SK-N-SH treated with all-trans-retinoic acid at 6 μM for 48 hours (cell line): ENCODE data around the gene GOLGA8J.
"Not testable (repeated sequence)": the region's sequence is repeated elsewhere in the genome, so short reads cannot be mapped to it uniquely, and the experiment has no call there.

Experiments
- ATAC-seq: fragments of 200-7000 bp; cut with Tn5 transposase; 3 replicates; pipeline ENCODE4 v1.9.1; 2020; ENCODE audit warnings: mild to moderate bottlenecking, moderate library complexity
- ARNTL ChIP-seq: fragments of 450-650 bp; formaldehyde crosslinking; IDR thresholded peaks from 2 replicates; pipeline ENCODE4 v1.5.0; 2020; ENCODE audit warnings: low read depth, mild to moderate bottlenecking, moderate library complexity, borderline replicate concordance
- BACH2 ChIP-seq: fragments of 250-450 bp; sonication (Bioruptor Pico); IDR thresholded peaks from 2 replicates; pipeline ENCODE4 v1.9.0; 2021; ENCODE audit warnings: mild to moderate bottlenecking, borderline replicate concordance
- CSDC2 ChIP-seq: fragments of 250-450 bp; sonication (Bioruptor Pico); IDR thresholded peaks from 2 replicates; pipeline ENCODE4 v1.5.0; 2020; ENCODE audit warnings: mild to moderate bottlenecking, moderate library complexity
- ESRRG ChIP-seq: fragments of 250-450 bp; sonication (Bioruptor Pico); IDR thresholded peaks from 2 replicates; pipeline ENCODE4 v1.6.1; 2021; ENCODE audit warnings: mild to moderate bottlenecking
- ISL1 ChIP-seq: fragments of 250-450 bp; sonication (Bioruptor Pico); IDR thresholded peaks from 2 replicates; pipeline ENCODE4 v2.1.2; 2022; ENCODE audit warnings: mild to moderate bottlenecking, moderate library complexity
- OSR1 ChIP-seq: fragments of 250-450 bp; sonication (Bioruptor Pico); IDR thresholded peaks from 2 replicates; pipeline ENCODE4 v1.8.0; 2022; ENCODE audit warnings: moderate library complexity, mild to moderate bottlenecking, inconsistent platforms
- PATZ1 ChIP-seq: fragments of 250-450 bp; sonication (Bioruptor Pico); IDR thresholded peaks from 2 replicates; pipeline ENCODE4 v1.8.0; 2020; ENCODE audit warnings: mild to moderate bottlenecking, moderate library complexity, borderline replicate concordance
- RARB ChIP-seq: fragments of 250-450 bp; sonication (Bioruptor Pico); IDR thresholded peaks from 2 replicates; pipeline ENCODE4 v1.8.0; 2021; ENCODE audit warnings: mild to moderate bottlenecking, moderate library complexity
- TCF4 ChIP-seq: fragments of 250-450 bp; sonication (Bioruptor Pico); IDR thresholded peaks from 2 replicates; pipeline ENCODE4 v1.8.0; 2021; ENCODE audit warnings: mild to moderate bottlenecking, moderate library complexity, borderline replicate concordance
- TOX ChIP-seq: fragments of 250-450 bp; sonication (Bioruptor Pico); IDR thresholded peaks from 2 replicates; pipeline ENCODE4 v1.8.0; 2021; ENCODE audit warnings: mild to moderate bottlenecking, moderate library complexity, borderline replicate concordance
- ZC3H10 ChIP-seq: fragments of 250-450 bp; sonication (Bioruptor Pico); IDR thresholded peaks from 2 replicates; pipeline ENCODE4 v1.5.1; 2021; ENCODE audit warnings: mild to moderate bottlenecking, moderate library complexity
- ZFP3 ChIP-seq: fragments of 250-450 bp; sonication (Bioruptor Pico); IDR thresholded peaks from 2 replicates; pipeline ENCODE4 v1.5.0; 2020; ENCODE audit warnings: mild to moderate bottlenecking, moderate library complexity
- ZNF8 ChIP-seq: fragments of 450-650 bp; formaldehyde crosslinking; IDR thresholded peaks from 2 replicates; pipeline ENCODE4 v1.5.0; 2020; ENCODE audit warnings: mild to moderate bottlenecking, moderate library complexity
- TF ChIP-seq, protein P1 (sequence below): fragments of 250-450 bp; sonication (Bioruptor Pico); IDR thresholded peaks from 2 replicates; pipeline ENCODE4 v1.5.1; 2021; ENCODE audit warnings: mild to moderate bottlenecking, moderate library complexity
- TF ChIP-seq, protein P2 (sequence below): fragments of 250-450 bp; sonication (Bioruptor Pico); IDR thresholded peaks from 2 replicates; pipeline ENCODE4 v1.8.0; 2021; ENCODE audit warnings: low read depth, mild to moderate bottlenecking, moderate library complexity, borderline replicate concordance
- TF ChIP-seq, protein P3 (sequence below): fragments of 250-450 bp; sonication (Bioruptor Pico); IDR thresholded peaks from 2 replicates; pipeline ENCODE4 v1.5.1; 2020; ENCODE audit warnings: low read depth, mild to moderate bottlenecking, moderate library complexity

GOLGA8J gene, protein sequence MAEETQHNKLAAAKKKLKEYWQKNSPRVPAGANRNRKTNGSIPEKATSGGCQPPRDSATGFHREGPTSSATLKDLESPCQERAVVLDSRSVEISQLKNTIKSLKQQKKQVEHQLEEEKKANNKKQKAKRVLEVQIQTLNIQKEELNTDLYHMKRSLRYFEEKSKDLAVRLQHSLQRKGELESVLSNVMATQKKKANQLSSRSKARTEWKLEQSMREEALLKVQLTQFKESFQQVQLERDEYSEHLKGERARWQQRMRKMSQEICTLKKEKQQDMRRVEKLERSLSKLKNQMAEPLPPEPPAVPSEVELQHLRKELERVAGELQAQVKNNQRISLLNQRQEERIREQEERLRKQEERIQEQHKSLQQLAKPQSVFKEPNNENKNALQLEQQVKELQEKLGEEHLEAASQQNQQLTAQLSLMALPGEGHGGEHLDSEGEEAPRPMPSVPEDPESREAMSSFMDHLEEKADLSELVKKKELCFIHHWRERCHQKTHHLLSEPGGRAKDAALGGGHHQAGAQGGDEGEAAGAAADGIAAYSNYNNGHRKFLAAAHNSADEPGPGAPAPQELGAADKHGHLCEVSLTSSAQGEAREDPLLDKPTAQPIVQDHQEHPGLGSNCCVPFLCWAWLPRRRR

DNA sequence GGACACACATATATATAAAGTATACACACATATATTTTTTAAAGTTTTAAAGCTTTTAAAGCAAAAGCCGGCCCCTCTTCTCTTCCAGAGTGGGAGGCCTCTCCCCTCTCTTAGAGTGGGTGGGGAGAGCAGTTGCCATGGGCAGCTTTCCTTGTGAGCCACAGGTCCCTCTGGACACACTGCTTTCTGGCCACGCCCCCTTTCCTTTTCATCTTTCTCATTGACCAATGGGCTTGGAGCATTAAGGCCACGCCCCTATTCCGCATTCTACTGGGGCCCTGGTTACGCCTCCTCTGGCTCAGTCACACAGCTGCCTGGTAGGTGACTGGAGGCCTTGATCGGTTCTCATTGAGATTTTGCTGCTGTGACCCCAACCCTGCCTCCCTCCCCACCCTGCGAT, at the start of gene GOLGA8J:
Gene GOLGA8J, plus strand, starts transcription at position 301 of the 400 bp plus-strand sequence. Its CDS starts 98 bp downstream, at position 399.
- not testable (repeated sequence) for ATAC-seq

GRCh38 chr15:30033211-30033610, 49.5 kb upstream of the GOLGA8J start:
- ATAC-seq = no peak
- TF ChIP-seq, protein P1, sequence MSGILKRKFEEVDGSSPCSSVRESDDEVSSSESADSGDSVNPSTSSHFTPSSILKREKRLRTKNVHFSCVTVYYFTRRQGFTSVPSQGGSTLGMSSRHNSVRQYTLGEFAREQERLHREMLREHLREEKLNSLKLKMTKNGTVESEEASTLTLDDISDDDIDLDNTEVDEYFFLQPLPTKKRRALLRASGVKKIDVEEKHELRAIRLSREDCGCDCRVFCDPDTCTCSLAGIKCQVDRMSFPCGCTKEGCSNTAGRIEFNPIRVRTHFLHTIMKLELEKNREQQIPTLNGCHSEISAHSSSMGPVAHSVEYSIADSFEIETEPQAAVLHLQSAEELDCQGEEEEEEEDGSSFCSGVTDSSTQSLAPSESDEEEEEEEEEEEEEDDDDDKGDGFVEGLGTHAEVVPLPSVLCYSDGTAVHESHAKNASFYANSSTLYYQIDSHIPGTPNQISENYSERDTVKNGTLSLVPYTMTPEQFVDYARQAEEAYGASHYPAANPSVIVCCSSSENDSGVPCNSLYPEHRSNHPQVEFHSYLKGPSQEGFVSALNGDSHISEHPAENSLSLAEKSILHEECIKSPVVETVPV (CRISPR knock-in tag) = no peak
- TF ChIP-seq TCF4 (CRISPR knock-in tag) = no peak
- TF ChIP-seq, protein P2, sequence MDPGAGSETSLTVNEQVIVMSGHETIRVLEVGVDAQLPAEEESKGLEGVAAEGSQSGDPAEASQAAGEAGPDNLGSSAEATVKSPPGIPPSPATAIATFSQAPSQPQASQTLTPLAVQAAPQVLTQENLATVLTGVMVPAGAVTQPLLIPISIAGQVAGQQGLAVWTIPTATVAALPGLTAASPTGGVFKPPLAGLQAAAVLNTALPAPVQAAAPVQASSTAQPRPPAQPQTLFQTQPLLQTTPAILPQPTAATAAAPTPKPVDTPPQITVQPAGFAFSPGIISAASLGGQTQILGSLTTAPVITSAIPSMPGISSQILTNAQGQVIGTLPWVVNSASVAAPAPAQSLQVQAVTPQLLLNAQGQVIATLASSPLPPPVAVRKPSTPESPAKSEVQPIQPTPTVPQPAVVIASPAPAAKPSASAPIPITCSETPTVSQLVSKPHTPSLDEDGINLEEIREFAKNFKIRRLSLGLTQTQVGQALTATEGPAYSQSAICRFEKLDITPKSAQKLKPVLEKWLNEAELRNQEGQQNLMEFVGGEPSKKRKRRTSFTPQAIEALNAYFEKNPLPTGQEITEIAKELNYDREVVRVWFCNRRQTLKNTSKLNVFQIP (CRISPR knock-in tag) = no peak

GRCh38 chr15:30033763-30034162, 49.0 kb upstream of the GOLGA8J start:
- no peak for ATAC-seq
- TF ChIP-seq OSR1 (CRISPR knock-in tag) (no peak), CSDC2 (no peak), ARNTL (CRISPR knock-in tag) (no peak), ISL1 (CRISPR knock-in tag) (no peak), PATZ1 (CRISPR knock-in tag) (no peak), BACH2 (CRISPR knock-in tag) (no peak), RARB (CRISPR knock-in tag) (no peak), ZNF8 (CRISPR knock-in tag) (no peak), TCF4 (CRISPR knock-in tag) (no peak), ZC3H10 (CRISPR knock-in tag) (no peak), ESRRG (CRISPR knock-in tag) (no peak), ZFP3 (no peak), TOX (no peak)
- TF ChIP-seq, protein P1 (CRISPR knock-in tag) = no peak
- TF ChIP-seq, protein P2 (CRISPR knock-in tag) = no peak
- TF ChIP-seq, protein P3, sequence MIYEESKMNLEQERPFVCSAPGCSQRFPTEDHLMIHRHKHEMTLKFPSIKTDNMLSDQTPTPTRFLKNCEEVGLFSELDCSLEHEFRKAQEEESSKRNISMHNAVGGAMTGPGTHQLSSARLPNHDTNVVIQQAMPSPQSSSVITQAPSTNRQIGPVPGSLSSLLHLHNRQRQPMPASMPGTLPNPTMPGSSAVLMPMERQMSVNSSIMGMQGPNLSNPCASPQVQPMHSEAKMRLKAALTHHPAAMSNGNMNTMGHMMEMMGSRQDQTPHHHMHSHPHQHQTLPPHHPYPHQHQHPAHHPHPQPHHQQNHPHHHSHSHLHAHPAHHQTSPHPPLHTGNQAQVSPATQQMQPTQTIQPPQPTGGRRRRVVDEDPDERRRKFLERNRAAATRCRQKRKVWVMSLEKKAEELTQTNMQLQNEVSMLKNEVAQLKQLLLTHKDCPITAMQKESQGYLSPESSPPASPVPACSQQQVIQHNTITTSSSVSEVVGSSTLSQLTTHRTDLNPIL = no peak
